Stimulated activated CD8-positive, alpha-beta memory T cell treated with anti-CD3 and anti-CD28 coated beads, Interleukin-4, amount 100 ng/mL, for 1 hour (primary cell): Measurements from ENCODE around the gene AADAC.
"Not testable (repeated sequence)": the region's sequence is repeated elsewhere in the genome, so short reads cannot be mapped to it uniquely, and the experiment has no call there.

ENCODE experiments used
- DNase-seq, 2 donors: peaks; one replicate each; pipeline ENCODE4 v3.0.0-alpha.2; 2020; ENCODE audit warnings: low read depth in 2 of 2, low spot score in 1 of 2

AADAC gene

DNA sequence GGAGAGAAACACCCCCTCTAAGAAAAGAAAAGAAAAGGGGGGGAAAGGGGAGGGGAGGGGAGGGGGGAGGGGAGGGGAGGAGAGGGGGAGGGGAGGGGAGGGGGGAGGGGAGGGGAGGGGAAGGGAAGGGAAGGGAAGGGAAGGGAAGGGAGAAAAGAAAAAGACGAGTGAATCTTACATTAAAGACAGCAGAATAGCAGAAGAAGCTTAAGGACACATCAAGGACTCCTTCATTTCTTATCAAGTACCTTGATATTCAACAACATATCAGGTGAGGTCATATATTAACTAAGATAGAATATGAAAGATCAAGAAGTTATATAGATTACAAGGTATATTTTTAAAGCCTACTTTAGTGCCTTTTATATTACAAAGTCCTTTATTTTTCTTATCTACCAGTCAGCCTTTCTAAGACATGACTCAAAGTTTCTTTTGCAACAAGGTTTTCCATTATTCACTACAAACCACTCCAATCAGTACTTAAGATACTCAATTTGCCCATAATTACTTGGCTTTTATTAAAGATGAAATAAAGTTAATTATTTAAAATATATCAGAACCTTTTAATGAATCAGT is 17.7 kb upstream of the AADAC start:
- no peak for DNase-seq

DNA sequence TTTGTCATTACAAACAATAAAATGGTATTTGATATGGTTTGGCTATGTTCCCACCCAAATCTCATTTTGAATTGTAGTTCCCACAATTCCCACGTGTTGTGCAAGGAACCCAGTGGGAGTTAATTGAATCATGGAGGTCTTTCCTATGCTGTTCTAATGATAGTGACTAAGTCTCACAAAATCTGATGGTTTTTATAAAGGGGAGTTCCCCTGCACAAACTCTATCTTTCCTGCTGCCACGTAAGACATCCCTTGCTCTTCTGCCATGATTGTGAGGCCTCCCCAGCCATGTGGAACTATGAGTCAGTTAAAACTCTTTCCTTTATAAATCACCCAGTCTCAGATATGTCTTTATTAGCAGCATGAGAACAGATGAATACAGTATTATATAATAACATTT is 15.4 kb upstream of the AADAC start:
- DNase-seq = no peak

DNA sequence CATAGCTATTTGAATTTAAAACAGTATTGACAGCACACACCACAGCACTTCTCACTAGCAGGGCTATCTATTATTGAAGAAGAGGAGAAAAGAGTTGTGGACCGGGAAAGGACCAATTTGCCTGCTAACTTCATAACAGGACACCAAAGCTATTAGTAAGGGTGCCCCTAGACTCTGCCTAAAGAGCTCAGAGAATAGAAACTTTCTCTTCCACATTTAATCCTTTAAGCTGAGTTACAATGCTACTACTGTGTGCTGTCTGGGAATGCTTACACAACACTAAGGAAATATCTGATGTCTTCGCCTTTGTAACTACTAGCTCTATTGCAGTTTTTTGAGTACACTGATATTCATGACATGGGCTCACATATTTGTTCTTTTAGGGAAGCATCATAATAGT is 13.5 kb upstream of the AADAC start:
- DNase-seq = no peak

DNA sequence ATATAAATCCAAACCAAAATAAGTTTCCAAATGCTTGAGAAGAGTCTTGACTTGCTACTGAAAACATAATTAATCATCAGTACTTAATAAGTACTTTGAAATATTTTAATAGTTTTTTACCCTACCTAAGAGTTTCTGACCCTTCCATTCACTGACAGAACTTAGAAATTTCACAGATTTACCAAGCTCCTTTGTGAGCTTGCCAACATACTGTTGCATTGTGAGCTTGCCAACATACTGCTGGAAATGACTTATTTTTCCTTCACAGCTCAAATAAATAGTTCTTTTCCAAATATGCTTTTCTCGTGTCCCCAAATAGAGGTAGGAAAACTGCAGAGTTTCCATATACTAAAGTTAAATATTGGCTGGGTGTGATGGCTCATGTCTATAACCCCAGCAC is 9.6 kb upstream of the AADAC start:
- no peak for DNase-seq

DNA sequence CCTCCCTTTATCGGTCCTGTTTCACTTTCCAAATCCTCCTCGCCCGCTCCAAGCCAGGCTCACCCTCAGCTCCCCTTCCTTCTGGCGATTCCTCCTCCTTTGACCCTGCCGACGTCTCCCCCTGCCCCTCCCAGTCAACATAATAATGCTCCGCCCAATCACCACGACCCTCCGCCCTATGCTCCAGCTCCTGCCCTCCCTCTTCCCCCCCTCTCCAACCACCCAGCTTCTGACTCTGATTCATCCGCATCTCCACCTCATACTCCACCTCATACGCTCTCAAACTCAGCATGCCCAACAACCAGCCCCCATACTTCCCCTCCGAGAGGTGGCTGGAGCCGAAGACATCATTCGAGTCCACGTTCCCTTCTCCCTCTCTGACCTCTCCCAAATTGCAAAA is 7.1 kb upstream of the AADAC start:
- no peak for DNase-seq

DNA sequence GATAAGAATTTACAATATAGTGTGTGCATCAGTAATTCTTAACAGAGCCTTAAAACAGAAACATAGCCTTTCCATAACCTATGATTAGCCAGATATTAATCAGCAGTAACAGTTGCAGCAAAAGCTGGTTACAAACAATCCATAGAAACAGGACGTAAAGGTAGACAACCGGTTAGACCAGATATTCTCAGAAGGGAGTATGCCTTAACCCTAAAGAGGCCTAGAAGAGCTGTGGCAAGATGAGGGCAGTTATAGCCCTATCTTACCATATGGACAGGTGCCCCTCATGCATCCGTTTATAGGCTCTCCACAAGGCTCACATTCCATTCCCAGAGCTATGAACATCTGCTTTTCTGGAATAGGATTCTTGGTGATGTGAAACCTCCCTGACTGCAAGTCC is 5.0 kb upstream of the AADAC start:
- not testable (repeated sequence) for DNase-seq

DNA sequence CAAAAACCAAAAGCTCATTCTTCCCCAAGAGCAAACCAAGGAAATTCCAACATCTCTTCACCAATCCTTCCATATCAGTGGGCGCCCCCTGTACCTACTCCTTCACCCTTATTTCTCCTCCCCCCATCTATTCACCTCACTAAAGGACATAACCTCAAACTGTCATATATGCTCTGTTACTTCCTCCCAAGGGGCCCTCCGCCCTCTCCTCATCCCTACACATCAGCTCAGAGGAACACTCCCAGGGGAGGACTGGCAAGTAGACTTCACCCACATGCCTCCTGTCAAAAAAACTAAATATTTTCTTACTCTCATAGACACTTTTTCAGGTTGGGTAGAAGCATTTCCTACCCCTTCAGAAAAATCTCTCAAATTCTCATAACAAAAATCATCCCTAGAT is 2.4 kb upstream of the AADAC start:
- DNase-seq = no peak

DNA sequence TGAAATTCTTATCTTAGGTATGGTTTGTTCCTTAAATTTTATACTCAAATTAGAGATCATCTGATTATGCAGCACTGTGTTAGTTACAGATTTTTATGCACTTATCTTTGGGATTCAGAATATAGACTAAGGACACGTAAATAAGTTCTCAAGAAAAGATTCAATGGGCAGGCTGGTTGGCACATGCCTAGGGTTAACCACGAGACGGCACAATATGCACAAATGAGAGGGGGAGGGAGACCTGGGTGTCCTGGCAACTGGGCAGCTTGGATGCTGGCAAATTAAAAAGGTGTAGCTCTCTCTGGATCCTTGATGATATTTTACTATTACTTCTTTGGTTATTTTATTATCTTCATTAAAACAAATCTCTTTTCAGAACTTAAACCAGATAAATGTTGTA is 672 bp downstream of the AADAC start:
- DNase-seq = no peak

DNA sequence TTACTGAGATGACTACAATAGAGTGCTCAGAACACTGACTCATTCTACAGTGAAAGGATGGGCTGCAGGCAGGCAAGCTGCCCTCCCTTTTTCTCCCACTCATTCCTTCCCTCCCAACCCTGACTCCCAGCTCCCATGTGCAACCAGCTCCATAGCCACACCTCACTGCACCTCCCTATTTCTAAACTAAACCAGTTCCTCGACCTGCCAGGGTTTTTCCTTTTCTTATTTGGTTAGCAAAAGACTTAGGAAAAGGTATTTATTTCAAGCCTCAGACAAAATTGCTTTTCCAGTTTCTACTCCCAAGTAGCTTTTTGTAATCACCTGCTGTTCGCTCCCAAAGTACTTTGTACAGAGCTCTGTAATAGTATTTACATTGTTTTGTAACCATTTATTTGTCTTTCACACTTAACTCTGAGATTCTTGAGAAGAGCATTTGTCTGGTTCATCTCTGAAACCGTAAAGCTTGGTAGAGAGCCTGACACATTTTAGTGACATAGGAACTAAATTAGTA is 2.2 kb downstream of the AADAC start:
- no peak for DNase-seq

DNA sequence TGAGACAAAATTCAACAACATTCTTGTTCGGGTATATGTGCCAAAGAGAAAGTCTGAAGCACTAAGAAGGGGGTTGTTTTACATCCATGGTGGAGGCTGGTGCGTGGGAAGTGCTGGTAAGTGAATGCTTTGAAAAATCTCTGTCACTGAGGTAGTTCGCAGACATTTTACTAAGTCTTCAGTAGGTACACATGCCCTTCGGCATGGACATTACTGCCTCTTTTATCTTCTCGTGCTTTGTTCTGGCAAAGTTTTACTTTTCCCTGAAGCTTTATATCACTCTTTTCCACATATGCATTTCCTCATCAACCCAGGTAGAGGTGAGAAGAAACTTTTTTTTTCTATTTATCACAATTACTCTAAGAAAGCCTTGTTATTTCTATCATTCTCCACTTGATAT is 3.6 kb downstream of the AADAC start:
- no peak for DNase-seq

DNA sequence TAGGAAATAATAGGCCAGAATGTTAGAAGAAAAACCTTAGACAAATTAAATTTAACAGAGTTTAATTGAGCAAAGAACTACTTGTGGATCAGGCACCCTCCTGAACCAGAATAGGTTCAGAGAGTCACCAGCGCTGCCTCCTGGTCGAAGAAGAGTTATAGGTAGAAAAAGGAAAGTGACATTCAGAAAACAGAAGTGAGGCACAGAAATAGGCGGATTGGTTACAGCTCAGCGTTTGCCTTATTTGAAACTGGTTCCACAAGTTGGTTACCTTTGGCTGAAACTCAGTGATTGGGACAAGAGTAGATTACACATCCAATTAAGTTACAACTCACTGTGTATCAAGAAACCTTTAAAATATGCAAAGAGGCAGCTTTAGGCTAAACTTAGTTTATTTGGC is 4.4 kb downstream of the AADAC start:
- no peak for DNase-seq

DNA sequence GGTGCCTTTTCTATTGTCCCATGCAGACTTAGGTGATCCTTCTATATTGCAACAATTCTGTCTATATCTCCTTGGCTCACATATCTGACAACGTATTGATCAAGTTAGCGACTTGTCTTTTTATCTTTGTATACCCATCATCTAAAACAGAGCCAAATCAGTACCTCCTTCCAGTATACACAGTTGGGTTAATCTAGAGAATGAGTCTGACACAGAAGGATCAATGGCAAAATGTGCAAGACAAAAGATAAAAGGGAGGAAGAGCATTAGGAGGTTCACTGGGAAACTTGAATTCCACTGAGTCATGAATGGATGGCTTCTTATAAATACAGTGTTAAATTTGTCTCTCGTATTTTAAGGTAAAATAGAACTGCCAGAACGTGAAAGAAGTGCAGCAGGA is 6.0 kb downstream of the AADAC start:
- DNase-seq = no peak

DNA sequence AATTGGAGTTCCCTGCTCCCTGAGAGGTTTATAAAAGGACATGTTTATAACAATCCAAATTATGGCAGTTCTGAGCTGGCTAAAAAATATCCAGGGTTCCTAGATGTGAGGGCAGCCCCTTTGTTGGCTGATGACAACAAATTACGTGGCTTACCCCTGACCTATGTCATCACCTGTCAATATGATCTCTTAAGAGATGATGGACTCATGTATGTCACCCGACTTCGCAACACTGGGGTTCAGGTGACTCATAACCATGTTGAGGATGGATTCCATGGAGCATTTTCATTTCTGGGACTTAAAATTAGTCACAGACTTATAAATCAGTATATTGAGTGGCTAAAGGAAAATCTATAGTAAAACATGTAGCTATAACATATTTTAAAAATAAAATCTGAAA is 13.9 kb downstream of the AADAC start:
- no peak for DNase-seq

DNA sequence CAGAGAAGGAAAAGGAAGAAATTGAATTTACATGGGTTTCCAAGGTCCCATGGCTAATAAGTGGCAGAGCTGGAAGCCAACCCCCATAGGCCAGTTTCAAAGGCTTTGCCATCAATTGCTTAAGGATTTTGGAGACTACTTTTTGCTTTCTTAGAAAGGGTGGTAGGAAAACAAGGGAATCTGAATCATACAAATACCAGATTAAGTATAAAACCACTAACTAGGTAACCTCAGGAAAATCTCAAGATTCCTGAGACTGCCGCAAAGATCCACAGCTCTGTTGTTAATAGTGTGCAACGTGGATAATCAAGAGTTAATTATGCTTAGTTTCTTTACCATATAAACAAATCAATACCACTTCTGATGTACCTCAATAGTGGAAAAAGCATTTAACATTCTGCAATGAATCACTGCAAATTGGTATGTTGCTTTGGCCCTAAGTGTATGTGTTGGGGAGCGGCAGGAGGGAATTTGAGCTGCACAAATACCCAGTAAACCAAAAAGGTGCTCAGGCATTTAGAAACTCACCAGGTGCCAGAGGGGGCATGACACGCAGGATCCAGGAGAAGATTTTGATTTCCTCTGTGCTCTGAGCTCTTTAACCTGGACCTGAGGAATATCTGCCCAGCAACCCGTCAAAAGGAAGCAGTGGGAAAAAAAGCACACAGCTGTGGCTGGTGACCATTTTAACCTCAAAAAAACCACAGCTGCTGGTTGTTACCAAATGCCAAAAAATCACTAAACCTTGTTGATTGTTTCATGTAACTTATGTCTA is 22.0 kb downstream of the AADAC start:
- no peak for DNase-seq

DNA sequence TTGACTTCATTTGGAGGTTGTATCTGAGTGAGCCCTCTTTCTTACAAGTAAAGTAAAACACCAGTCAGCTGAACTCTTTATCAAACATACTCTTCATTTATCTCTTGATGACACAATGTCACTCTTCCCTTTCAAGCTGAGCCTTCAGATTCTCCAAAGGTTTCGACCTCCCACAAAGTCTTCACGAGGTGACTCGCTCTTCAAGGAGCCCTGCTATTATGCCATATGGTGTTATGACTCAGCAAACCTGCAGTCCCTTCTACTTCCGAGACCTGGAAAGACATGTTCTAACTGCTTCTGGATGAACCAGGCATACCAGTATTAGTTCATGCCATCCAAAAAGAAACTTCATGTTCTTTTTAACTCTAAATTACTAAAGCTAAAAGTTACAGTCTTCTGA is 23.1 kb downstream of the AADAC start:
- DNase-seq = no peak

DNA sequence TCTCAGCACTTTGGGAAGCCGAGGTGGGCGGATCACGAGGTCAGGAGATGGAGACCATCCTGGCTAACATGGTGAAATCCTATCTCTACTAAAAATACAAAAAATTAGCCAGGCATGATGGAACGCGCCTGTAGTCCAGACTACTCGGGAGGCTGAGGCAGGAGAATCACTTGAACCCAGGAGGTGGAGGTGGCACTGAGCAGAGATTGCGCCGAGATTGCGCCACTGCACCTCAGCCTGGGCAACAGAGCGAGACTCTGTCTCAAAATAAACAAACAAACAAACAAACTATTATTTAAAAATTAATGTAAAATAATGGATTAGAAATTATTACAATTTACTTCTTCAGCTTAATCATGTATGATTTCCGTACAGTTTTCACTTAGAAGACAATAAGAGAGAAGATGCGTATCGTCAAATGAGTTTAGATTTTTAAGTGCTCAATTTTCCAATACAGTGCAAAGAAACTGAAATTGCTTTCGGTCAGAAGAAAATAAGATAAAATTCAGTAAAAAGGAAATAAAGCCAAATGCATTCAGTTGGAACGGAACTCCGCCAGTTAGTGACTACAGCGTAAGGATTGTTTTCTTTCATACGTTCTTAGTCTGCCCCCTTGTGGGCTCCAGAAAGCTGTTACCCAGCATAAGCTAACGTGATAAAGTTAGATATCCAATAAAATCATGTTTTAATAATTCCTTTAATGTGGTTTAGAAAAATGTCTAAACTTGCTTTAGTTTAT is 24.8 kb downstream of the AADAC start:
- DNase-seq = peak in 1 of 2 donors; percentile 11

DNA sequence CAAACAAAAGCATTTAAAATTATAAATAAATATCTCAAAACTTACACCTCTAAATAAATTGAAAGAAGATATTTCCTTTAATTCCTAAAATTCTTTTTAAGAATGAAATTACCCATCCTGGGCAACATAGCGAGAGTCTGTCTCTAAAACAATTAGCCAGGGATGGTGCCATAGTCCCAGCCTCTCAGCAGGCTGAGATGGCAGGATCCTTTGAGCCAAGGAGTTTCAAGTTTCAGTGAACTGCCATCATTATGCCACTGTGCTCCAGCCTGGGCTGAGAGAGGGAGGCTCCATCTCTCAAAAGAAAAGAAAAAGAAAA is 25.4 kb downstream of the AADAC start:
- DNase-seq = no peak

DNA sequence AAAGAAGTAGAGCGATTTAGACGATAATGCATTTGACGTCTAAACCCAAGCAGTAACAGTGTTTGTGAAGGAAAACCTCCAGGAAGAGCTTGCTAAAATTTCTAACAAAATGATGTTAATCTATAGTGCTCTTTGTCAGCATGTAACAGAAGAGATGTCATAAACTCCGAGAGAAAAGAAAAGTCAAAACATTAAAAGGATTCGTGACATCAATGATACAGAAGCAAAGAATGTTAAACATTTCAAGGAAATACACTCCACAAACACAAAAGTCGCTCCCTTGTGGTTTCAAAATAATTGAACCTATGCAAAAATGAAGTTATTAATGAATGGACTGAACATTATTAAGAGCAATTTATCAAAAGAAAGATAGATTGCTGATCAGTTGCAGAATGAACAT is 27.9 kb downstream of the AADAC start:
- no peak for DNase-seq

DNA sequence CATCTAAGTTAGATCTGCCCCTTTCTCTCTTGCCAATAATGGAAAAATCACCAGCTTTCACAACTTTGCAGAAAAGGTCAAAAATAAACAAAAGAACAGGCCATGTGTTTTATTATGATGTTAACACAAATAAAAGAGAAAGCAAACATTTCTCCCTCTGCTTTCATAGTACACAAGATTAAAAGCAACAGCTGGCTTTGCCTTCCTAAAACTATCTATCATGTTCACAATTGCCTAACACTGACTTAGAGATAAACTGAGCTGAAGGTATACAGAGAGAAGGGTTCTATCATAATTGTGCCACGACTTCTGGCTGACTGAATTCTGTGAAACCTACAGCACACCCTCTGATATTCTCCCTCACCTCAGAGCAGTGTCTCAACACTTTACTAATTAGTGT is 29.4 kb downstream of the AADAC start:
- no peak for DNase-seq

DNA sequence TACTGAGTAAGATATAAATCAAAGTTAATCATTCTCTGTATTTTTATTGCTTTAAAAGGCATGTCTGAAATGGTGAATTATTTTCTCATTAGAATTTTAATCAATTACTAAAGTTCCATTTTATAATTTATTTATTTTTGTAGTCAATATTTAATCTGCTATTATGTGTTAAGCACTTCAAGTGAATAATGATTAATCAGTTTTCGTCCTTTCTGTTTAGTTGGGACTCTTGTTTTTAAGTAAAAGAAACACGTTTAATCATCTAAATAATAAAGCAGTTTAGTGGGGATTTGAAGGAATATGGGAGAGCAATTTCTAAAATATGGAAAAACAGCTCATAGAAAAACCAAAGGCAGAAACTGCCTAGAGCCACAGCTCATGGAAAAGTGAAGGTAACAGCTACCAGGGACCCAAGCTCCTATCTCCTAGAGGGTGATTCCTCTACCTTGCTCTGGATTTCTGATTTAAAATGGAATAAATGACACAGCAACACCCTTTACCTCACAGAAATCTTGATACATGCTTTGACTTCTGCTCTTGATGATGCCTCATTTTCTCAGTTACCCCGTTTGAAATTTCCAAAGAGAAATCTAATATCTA is 31.5 kb downstream of the AADAC start:
- DNase-seq = no peak

DNA sequence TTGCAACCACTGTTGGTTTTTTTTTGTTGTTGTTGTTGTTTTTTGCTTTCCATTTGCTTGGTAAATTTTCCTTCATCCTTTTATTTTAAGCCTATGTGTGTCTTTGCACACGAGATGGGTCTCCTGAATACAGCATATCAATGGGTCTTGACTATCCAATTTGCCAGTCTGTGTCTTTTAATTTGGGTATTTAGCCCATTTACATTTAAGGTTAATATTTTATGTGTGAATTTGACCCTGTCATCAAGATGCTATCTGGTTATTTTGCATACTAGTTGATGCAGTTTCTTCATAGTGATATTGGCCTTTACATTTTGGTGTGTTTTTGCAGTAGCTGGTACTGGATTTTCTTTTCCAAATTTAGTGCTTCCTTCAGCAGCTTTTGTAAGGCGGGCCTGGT is 36.1 kb downstream of the AADAC start:
- DNase-seq = not testable (repeated sequence)
